ENCODE data around the gene TMUB1.

DNA sequence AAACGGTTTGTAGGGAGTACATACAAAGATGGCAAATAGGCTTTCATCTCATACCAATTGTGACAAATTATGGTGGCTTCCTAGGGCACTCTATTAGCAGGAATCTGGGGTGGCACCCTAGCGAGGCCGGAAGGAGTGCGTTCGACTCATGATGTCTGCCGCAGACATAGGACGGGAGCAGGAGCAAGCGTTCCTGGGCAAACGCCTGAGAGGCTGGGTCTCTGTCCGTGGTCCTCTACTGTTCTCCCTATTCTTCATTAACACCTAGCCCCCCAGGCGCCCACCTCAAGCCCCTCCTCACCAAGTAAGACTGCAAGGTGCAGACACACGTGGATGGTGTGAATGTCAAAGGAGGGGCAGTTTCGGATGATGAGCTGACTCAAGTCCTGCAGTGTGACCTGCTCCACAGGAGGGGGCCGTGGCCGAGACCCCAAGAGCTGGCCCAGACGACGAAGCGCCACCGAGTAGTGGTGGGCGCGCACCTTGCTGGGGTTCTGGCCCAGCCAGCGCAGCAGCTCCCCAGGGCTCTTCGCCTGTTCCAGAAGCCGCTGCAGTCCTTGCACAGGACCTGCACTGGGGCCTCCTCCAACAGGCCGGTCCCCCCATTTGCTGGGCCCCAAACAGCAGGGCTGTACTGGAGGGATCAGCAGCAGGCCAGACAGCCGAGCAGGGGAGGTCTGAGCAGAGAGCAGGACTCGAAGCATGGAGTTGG lies 3.9 kb downstream of the TMUB1 start:
- TF ChIP-seq, protein P1, sequence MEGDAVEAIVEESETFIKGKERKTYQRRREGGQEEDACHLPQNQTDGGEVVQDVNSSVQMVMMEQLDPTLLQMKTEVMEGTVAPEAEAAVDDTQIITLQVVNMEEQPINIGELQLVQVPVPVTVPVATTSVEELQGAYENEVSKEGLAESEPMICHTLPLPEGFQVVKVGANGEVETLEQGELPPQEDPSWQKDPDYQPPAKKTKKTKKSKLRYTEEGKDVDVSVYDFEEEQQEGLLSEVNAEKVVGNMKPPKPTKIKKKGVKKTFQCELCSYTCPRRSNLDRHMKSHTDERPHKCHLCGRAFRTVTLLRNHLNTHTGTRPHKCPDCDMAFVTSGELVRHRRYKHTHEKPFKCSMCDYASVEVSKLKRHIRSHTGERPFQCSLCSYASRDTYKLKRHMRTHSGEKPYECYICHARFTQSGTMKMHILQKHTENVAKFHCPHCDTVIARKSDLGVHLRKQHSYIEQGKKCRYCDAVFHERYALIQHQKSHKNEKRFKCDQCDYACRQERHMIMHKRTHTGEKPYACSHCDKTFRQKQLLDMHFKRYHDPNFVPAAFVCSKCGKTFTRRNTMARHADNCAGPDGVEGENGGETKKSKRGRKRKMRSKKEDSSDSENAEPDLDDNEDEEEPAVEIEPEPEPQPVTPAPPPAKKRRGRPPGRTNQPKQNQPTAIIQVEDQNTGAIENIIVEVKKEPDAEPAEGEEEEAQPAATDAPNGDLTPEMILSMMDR (conservative IDR thresholded peaks at IDR 0.05; ENCODE audit: low read length): no peak
- no peak for TF ChIP-seq EZH2phosphoT487 (IDR thresholded peaks at IDR 0.05; ENCODE audit: borderline replicate concordance)
